Measurements from ENCODE around the gene KRTAP5-2.

Gene KRTAP5-2

GRCh38 chr11:1574933-1575242 is 23.2 kb downstream of the KRTAP5-2 start:
- Histone ChIP-seq H4K20me1 (ENCODE audit: insufficient read depth) (no peaks in the 10 kb centered on the region), H3K4me1 (ENCODE audit: low read depth, poor library complexity, severe bottlenecking) (no peaks in the 10 kb centered on the region), H3K4me2 (no peak overlapping the region), H3K36me3 (ENCODE audit: insufficient read depth) (no peaks in the 10 kb centered on the region), H3K27ac (no peak overlapping the region), H3K9ac (no peak overlapping the region), H2AFZ (ENCODE audit: low read depth) (no peak overlapping the region), H3K4me3 (IDR thresholded peaks at IDR 0.05; ENCODE audit: insufficient read depth, low read depth, low read length) (no peak overlapping the region), H3K79me2 (ENCODE audit: insufficient read depth, low read depth) (no peaks in the 10 kb centered on the region), H3K27me3 (ENCODE audit: insufficient read depth, low read depth) (peaks cover 73% of the 10 kb centered on the region)
- TF ChIP-seq CTCF (conservative IDR thresholded peaks at IDR 0.05; ENCODE audit: low read depth, low read length): no peak; the same call in 1 of the 2 replicates

- H3K9ac ChIP-seq: no peak overlapping the region
- no peaks in the 10 kb centered on the region for H3K36me3 ChIP-seq (ENCODE audit: insufficient read depth)
- peak overlapping the region; percentile 74 for H3K4me2 ChIP-seq
- no peaks in the 10 kb centered on the region for H4K20me1 ChIP-seq (ENCODE audit: insufficient read depth)
- no peak overlapping the region for H3K27ac ChIP-seq
- H3K79me2 ChIP-seq (ENCODE audit: insufficient read depth, low read depth): no peaks in the 10 kb centered on the region
- peak; percentile 56; the same call in 1 of the 2 replicates for TF ChIP-seq CTCF (conservative IDR thresholded peaks at IDR 0.05; ENCODE audit: low read depth, low read length)
- H3K4me3 ChIP-seq (IDR thresholded peaks at IDR 0.05; ENCODE audit: insufficient read depth, low read depth, low read length): no peak overlapping the region
- peaks cover 68% of the 10 kb centered on the region for H3K27me3 ChIP-seq (ENCODE audit: insufficient read depth, low read depth)
- peak overlapping the region; percentile 73 for H2AFZ ChIP-seq (ENCODE audit: low read depth)
- no peaks in the 10 kb centered on the region for H3K4me1 ChIP-seq (ENCODE audit: low read depth, poor library complexity, severe bottlenecking)
Measured at GRCh38 chr11:1574238-1574932, 23.7 kb downstream of the KRTAP5-2 start.

GRCh38 chr11:1573903-1574237 is 24.2 kb downstream of the KRTAP5-2 start:
- H3K4me2 ChIP-seq: peak overlapping the region; percentile 74

GRCh38 chr11:1573077-1573902 is 24.8 kb downstream of the KRTAP5-2 start:
- H2AFZ ChIP-seq (ENCODE audit: low read depth): no peak overlapping the region
- H3K27ac ChIP-seq: no peak overlapping the region

More at GRCh38 chr11:1573903-1574237, 24.2 kb downstream of the KRTAP5-2 start:
- Histone ChIP-seq H3K27me3 (ENCODE audit: insufficient read depth, low read depth) (peaks cover 62% of the 10 kb centered on the region), H3K36me3 (ENCODE audit: insufficient read depth) (no peaks in the 10 kb centered on the region), H3K4me3 (IDR thresholded peaks at IDR 0.05; ENCODE audit: insufficient read depth, low read depth, low read length) (no peak overlapping the region), H3K9ac (no peak overlapping the region), H3K27ac (no peak overlapping the region), H3K79me2 (ENCODE audit: insufficient read depth, low read depth) (no peaks in the 10 kb centered on the region), H2AFZ (ENCODE audit: low read depth) (peak overlapping the region; percentile 73), H3K4me1 (ENCODE audit: low read depth, poor library complexity, severe bottlenecking) (no peaks in the 10 kb centered on the region), H4K20me1 (ENCODE audit: insufficient read depth) (no peaks in the 10 kb centered on the region)
- no peak for TF ChIP-seq CTCF (conservative IDR thresholded peaks at IDR 0.05; ENCODE audit: low read depth, low read length)

More at GRCh38 chr11:1573077-1573902, 24.8 kb downstream of the KRTAP5-2 start:
- Histone ChIP-seq H3K9ac (no peak overlapping the region), H4K20me1 (ENCODE audit: insufficient read depth) (no peaks in the 10 kb centered on the region), H3K27me3 (ENCODE audit: insufficient read depth, low read depth) (peaks cover 58% of the 10 kb centered on the region), H3K4me2 (peak overlapping the region; percentile 74; the same call in 1 of the 2 replicates), H3K4me1 (ENCODE audit: low read depth, poor library complexity, severe bottlenecking) (no peaks in the 10 kb centered on the region), H3K36me3 (ENCODE audit: insufficient read depth) (no peaks in the 10 kb centered on the region), H3K79me2 (ENCODE audit: insufficient read depth, low read depth) (no peaks in the 10 kb centered on the region), H3K4me3 (IDR thresholded peaks at IDR 0.05; ENCODE audit: insufficient read depth, low read depth, low read length) (no peak overlapping the region)
- no peak for TF ChIP-seq CTCF (conservative IDR thresholded peaks at IDR 0.05; ENCODE audit: low read depth, low read length)
